ENCODE results near the gene NIPSNAP3A. TPM values are rescaled to one million over a fixed set of nuclear protein-coding genes. Genes with fewer than 3 reads are reported as not detected.

NIPSNAP3A gene
- total RNA-seq, 1 experiment from 2014 or later: 20.7 TPM

GRCh38 chr9:104774831-104775573 is 27.5 kb downstream of the NIPSNAP3A start:
- no peak for DNase-seq (ENCODE audit: low read depth)

DNA sequence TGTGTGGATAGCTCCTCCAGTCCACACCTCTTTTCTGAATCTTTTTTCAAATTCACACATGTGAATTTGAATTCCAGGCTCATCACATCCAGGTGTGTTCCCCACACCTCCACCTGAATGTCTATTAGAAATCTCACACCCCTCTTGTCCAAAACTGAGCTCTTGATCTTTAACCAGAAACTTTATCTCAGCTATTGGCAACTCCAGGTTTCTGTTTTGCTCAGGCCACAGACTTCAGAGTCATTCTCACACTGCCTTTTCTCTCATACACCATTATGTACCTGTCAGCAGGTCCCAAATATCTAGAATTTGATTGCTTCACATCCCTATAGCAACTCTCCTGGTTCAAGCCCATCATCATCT is 28.1 kb downstream of the NIPSNAP3A start:
- no peak for DNase-seq (ENCODE audit: low read depth)

DNA sequence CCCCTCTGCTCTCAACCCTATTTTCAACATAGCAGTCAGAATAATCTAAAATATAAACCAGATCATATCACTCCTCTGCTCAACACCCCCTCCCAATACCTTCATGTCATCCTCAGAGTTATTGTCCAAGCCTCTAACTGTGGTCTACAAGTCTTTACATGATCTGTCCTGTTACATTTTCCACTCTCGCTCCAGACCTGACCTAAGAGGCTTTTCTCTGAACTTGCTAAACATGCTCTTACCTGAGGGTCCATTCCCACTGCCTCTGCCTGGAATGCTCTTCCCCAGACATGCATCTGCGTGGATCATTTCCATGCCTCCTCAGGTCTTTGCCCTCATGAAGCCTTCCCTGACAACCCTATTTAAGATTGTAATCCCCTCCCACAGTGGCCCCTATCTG is 28.5 kb downstream of the NIPSNAP3A start:
- DNase-seq (ENCODE audit: low read depth): no peak

GRCh38 chr9:104776797-104777196 is 29.3 kb downstream of the NIPSNAP3A start:
- DNase-seq (ENCODE audit: low read depth): no peak

GRCh38 chr9:104778802-104779201 is 31.3 kb downstream of the NIPSNAP3A start:
- no peak for DNase-seq (ENCODE audit: low read depth)

GRCh38 chr9:104779334-104779733 is 31.9 kb downstream of the NIPSNAP3A start:
- no peak for DNase-seq (ENCODE audit: low read depth)

- no peak for DNase-seq (ENCODE audit: low read depth)
Observed at GRCh38 chr9:104779946-104780535, 32.6 kb downstream of the NIPSNAP3A start.

DNA sequence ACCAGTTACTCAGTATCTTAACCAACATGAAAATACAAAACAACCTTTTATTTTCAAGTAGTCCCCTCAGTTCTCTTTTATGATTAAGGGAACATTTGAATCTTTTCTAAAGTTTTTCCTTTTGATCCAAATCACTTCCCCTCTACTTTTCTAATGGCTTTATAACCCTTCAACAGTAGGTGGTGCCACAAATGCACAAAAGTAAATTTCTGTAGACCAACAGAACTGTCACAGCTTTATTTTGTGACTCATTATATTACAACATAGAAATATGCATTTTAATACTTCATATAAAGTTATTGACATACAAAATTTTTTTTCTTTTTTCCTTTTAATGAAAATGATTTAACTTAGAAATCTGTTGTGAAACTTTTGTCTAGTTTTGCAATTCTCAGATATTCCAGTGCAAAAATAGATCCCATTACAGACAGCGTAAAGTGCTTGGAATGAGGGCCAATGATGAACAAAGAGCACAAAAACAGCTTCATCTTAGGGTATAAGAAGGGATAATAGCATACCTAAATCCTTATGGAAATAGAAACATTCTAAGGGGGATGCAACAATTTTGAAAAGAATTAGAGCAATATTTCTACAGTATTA is 33.4 kb downstream of the NIPSNAP3A start:
- peak; percentile 31 for DNase-seq (ENCODE audit: low read depth)

DNA sequence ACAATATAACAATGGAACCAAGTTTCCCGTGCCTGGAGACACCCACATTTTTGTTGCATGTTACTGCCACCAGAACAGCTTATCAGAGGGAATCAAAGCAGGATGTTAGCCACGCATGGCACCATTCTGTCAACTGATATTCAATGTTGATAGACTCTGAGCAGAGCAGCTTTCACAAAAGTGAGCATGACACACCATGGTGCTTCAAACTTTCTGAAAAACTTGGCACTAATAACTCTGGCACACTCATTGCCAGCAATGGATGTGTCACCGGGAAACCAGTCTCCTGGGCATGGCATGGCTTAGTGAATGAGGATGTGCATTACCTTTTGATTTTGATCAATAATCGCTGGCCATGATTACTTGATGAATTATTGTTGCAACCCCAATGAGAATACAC is 36.1 kb downstream of the NIPSNAP3A start:
- DNase-seq (ENCODE audit: low read depth): peak; percentile 7

DNA sequence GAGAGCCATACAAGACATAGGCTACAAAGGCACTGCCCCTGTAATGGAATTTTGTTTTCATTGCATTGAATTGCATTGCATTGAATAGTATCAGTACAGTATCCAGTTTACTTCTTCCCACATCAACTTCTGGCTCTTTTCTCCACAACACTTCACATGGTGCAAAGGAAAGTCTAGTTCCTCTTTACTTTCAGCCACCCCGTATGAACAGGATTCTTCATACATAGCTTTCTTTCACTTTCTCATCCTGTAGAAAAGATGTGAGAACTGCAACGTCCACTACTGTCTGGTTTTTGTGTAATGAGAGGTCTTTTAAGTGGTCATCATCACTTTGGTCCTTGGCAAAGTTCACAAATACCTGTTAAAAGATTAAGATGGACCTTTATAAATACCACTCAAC is 36.6 kb downstream of the NIPSNAP3A start:
- no peak for DNase-seq (ENCODE audit: low read depth)

DNA sequence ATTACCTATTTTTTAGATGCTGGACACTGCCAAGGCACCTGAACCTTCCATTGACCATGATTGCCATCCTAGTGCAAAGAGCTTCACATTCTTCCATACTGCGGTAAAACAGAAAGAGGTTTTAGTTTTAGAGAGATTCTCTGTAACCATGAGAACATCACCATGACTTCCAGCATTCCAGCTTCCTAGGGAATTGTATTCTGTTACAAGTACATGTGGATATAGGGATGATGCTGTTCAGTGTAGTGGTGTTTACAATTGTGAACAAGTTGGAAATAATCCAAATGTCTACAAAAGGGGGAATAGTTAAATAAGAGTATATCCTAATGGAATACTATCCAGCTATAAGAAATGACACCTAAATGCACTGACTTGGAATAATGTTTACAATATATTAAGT is 38.8 kb downstream of the NIPSNAP3A start:
- no peak for DNase-seq (ENCODE audit: low read depth)

- no peak for DNase-seq (ENCODE audit: low read depth)
Observed at GRCh38 chr9:104787306-104788015, 40.0 kb downstream of the NIPSNAP3A start.

DNA sequence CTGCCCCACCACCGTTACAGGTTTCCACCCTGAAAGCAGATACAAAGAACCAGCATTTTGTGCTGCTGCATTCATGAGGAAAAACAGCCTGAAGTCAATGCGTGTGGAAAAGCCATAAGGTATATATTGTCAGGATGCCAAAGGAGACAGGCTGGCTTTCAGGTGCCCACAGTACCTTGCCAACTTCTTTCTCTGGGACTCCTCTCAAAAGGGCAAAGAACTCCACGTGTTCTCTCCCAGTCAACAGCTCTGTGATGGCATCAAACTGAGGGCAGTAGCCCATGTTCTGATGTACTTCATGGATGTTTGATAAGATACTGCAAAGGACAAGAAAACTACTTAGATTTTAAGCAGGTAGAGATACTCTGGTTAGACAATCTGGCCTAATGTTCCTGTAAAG is 40.8 kb downstream of the NIPSNAP3A start:
- DNase-seq (ENCODE audit: low read depth): no peak

DNA sequence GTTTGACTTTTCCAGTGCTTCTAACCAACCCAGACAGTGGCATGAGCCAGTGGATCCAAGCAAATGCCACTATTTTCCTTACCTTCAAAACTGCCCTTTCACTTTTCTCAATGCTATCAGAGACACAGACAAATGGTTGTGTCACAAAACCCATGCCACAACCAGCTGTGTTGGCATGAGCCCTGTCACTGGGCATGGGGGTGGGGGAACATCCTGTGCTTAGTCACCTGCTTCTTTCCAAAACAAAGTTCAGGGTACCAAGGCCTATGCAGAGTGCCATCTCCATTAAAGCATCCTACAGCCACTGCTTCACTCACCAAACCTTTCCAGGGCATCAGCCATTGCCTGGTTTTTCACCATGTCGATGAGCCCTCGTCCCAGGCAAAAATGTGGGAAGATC is 46.6 kb downstream of the NIPSNAP3A start:
- DNase-seq (ENCODE audit: low read depth): peak; percentile 36

DNA sequence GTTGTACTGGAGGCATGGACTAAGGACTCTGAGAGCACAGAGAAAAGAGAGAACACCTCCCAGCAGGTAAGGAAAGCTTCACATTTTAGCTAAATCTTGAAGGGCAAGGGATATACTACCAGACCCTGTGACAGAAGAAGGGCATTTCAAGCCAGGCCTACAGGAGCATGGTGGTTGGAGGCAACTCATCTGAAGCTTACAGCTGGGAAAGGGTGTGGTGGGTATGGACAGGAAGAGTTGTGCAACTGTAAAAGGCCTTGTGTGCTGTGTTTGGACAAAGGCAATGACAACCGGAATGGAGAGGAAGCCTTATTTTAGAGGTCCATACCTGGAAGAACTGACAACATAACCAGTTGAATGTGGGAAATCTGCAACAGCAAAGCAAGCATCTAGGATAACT is 47.6 kb downstream of the NIPSNAP3A start:
- no peak for DNase-seq (ENCODE audit: low read depth)

- no peak for DNase-seq (ENCODE audit: low read depth)
Observed at GRCh38 chr9:104795857-104796256, 48.4 kb downstream of the NIPSNAP3A start.

GRCh38 chr9:104798209-104798995 is 50.9 kb downstream of the NIPSNAP3A start:
- DNase-seq (ENCODE audit: low read depth): no peak

DNA sequence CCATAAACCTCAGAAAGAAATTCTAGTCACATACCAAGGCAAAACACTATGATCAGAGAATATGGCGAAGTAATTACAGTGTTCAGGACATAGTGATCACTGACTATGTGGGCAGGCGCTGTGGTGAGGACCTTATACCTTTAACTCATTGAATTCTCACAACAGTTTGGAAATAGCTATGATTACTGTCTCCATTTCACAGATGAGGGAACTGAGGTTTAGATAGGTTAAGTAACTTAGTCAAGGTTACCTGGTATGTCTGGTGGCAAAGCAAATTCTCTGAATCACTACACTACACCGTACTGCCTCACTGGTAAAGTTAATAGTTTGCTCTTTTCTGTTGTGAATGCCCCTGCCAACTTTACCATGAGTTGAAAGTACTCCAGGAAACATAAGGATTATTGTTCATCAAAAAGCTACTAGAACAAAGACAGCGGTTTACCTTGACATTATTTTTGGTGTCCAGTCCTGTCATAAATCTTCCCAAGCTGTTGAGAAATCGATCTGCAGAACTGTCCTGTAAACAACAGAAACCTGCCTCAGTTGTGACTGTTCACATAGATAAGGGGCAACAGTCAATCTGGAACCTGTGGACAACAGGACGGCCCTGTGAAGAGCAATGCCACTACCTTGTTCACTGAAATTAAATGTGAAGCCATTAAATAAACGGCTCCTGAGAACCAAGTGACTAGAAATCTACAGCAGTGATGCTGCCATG is 52.7 kb downstream of the NIPSNAP3A start:
- no peak for DNase-seq (ENCODE audit: low read depth)

DNA sequence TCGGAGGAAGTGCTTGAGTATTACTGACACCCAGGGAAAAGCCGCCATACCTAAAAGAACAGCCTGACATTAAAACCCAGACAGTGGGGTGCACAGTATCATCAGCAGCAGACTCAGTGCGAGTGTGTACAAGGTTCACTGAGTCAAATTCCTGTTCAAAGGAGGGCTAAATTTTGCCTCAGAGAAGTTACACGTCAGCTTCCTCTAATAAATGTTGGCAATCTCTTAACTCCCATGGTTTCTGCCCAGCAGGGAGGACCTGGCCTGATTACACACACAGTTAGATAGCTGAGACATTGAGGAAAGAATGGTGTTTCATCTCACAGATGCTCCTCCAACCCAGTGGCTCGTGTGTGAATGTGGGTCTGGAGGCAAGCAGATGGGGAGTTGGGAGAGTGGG is 54.6 kb downstream of the NIPSNAP3A start:
- DNase-seq (ENCODE audit: low read depth): peak; percentile 64

DNA sequence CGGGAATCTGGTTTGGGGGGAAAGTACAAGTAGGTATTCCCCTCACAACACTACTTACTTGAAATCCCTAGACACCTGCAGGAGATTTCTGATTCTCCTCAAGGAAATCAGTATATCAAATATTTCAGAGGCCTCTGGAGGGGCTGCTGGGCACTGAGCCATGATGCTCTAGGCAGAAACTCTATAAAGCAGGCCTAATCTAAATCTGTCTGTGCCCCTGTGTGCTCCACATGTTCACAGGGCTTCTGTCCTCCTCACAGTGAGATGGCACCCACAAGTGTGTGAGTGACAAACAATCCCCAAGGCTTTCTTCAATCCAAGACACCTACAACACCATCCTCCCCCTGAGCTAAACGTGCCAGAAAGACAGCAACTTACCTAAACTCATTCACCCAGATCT is 55.4 kb downstream of the NIPSNAP3A start:
- DNase-seq (ENCODE audit: low read depth): no peak

DNA sequence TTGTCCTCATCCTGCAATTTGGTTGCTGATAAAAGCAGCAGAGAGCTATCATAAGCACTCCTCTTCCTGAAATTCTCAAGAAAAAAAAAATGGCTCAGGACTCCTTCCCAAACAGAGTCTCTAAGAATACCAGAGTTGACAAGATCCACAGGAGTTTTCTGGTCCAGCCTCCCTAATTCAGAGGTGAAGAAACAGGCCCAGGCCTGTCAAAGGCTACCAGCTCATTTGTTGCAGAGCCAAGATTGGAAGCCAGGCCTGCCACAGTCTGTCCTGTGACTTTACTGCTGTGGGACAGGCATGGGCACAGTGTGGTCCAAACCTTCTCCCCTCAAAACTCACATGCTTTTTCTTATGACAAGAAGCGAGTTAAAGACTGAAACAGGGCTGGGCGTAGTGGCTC is 58.0 kb downstream of the NIPSNAP3A start:
- DNase-seq (ENCODE audit: low read depth): no peak

Data from Daoy (cell line).